Measurements from ENCODE around the gene PI4KA. TPM values are rescaled to one million over a fixed set of nuclear protein-coding genes. Genes with fewer than 3 reads are reported as not detected.
A peak's percentile ranks its signal among the peaks of the same experiment; 100 is the strongest.

PI4KA gene
- total RNA-seq, 6 experiments from 2014 or later = 35.3 to 55.4 (median 47.7) TPM

DNA sequence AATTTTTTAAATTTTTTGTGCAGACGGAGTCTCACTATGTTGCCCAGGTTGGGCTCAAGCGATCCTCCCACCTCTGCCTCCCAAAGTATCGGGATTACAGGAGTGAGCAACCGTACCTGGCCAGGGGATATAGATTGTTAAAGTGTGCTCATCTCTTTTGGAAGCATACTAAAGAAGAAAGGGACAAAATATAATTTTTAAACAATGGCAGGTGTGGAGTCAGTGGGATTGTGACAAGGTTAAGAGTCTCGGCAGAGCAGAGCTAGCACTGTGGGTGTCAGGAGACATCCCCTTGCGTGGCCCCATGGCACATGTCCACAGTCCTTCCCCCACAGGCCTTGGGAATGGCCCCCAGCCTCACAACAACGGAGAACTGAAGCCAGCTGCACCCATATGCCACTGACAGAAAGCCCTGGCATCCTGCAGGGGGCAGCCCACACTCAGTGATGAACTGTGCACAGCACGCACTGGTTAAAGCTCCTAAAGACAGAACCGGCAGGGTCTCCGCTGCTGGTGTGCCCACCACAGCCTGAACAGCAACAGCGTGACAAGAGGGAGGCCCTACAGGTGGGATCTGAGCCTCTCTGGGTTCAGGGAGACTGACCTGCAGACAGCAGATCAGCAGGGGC is 54.8 kb downstream of the PI4KA start:
- 72% methylated on average over 7 of the region's 11 CpGs for WGBS (ENCODE audit: insufficient coverage, low coverage, low lambda C conversion rate, missing lambda C conversion rate)
- Histone ChIP-seq H3K36me3 (peaks cover 0 to 84% (median 46%) of the 10 kb centered on the region in 4 donors), H3K27me3 (no peaks in the 10 kb centered on the region), H3K9me3 (no peaks in the 10 kb centered on the region), H3K4me1 (no peaks in the 10 kb centered on the region), H3K27ac (no peak overlapping the region), H3K4me3 (no peak overlapping the region)
- intact Hi-C loops (cut with DNase I) = no loop called here
- DNase-seq (peak in 2 of 3 donors; percentile 54 to 59), ATAC-seq (peak; percentile 75 to 83 (median 80))
- TF ChIP-seq POLR2A (IDR thresholded peaks at IDR 0.05) = no peak
- TF ChIP-seq, protein P1, sequence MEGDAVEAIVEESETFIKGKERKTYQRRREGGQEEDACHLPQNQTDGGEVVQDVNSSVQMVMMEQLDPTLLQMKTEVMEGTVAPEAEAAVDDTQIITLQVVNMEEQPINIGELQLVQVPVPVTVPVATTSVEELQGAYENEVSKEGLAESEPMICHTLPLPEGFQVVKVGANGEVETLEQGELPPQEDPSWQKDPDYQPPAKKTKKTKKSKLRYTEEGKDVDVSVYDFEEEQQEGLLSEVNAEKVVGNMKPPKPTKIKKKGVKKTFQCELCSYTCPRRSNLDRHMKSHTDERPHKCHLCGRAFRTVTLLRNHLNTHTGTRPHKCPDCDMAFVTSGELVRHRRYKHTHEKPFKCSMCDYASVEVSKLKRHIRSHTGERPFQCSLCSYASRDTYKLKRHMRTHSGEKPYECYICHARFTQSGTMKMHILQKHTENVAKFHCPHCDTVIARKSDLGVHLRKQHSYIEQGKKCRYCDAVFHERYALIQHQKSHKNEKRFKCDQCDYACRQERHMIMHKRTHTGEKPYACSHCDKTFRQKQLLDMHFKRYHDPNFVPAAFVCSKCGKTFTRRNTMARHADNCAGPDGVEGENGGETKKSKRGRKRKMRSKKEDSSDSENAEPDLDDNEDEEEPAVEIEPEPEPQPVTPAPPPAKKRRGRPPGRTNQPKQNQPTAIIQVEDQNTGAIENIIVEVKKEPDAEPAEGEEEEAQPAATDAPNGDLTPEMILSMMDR (IDR thresholded peaks at IDR 0.05) = peak; percentile 48 to 73 (median 52)

DNA sequence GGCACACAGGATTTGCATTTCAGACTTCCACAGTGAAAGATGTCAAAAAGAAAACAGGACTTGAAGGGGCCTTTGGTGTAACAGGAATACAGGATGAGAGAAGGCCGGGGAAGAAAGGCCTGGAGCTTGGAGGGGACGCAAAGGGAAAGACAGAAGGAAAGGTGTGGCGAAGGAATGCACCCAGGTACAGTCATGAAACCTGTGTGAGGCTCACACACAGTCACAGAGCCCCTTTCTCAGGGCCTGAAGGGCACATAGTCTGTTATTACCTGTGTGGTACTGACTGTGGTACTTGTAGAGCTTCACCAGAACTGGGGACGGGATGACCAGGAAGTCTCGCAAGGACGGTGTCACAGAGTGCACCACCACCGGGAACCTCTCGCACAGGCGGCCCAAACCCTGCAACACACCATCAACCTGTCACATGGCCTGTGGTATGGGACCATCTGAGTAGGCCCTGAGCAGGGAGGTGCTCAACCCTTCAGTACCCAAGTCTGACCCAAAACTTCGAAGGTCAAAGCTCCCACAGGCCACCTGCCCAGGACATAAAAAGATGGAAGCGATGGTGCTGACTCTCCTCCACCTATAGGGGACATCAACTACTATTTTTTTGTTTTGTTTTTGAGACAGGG is 55.6 kb downstream of the PI4KA start:
- Histone ChIP-seq H3K36me3 (peaks cover 0 to 90% (median 48%) of the 10 kb centered on the region in 4 donors), H3K27me3 (no peaks in the 10 kb centered on the region), H3K4me1 (no peaks in the 10 kb centered on the region), H3K9me3 (no peaks in the 10 kb centered on the region), H3K4me3 (no peak overlapping the region), H3K27ac (no peak overlapping the region)
- TF ChIP-seq POLR2A (IDR thresholded peaks at IDR 0.05) = no peak
- TF ChIP-seq, protein P1 (IDR thresholded peaks at IDR 0.05) = no peak
- WGBS (ENCODE audit: insufficient coverage, low coverage, low lambda C conversion rate, missing lambda C conversion rate) = 88% methylated on average over 9 of the region's 11 CpGs
- no peak for DNase-seq
- intact Hi-C loops (cut with DNase I) = no loop called here
- peak in 1 of 4 donors; percentile 37 for ATAC-seq

DNA sequence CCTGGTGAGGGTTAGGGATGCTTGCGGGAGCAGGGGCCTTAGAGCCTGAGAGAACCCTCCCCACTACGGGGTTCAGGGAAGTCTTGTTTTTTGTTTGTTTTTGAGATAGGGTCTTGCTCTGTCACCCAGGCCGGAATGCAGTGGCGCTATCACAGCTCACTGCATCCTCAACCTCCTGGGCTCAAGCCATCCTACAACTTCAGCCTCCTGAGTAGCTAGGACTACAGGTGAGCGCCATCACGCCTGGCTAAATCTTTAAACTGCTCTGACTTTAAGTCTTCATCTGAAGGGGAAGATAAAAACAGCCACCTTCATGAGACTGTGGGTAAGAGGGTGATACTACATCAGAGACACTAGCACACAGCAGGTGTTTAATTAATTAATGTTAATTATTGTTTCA is 56.2 kb downstream of the PI4KA start:
- H3K36me3 ChIP-seq = peaks cover 0 to 91% (median 50%) of the 10 kb centered on the region in 4 donors
- ATAC-seq = no peak

DNA sequence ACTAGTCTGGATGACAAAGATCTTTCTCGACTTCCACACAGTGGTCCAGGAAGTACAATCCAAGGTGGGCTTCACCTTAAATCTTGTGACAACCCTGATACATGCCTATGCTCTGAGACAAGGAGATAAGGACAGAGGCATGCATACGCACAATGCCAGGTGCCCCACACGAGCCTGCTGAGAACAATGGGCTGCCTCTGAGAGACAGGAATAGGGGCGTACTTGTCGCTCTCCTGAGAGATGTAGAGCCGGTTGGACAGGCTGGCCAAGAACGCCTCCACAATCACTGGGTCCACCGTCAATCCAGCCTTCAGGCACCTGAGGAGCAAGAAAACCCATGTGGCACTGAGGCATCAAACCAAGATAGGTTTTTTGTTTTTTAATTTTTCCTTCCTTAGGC is 59.2 kb downstream of the PI4KA start:
- no peaks in the 10 kb centered on the region for H3K9me3 ChIP-seq
- intact Hi-C loops (cut with DNase I) = loop anchor here (10.0 kb wide), 2 partner anchors 75 to 85 kb away; no protein-coding TSS in a partner anchor
- peaks cover 0 to 9% (median 0%) of the 10 kb centered on the region in 4 donors for H3K4me1 ChIP-seq
- no peak for DNase-seq
- H3K4me3 ChIP-seq = no peak overlapping the region
- WGBS (ENCODE audit: insufficient coverage, low coverage, low lambda C conversion rate, missing lambda C conversion rate) = no CpG with 5 or more reads among the region's 8 CpGs
- peaks cover 0 to 82% (median 39%) of the 10 kb centered on the region in 4 donors for H3K36me3 ChIP-seq
- ATAC-seq = no peak
- TF ChIP-seq, protein P1 (IDR thresholded peaks at IDR 0.05) = no peak
- no peak for TF ChIP-seq POLR2A (IDR thresholded peaks at IDR 0.05)
- no peaks in the 10 kb centered on the region for H3K27me3 ChIP-seq
- no peak overlapping the region for H3K27ac ChIP-seq

More for the DNA sequence above, 56.2 kb downstream of the PI4KA start:
- Histone ChIP-seq H3K9me3 (no peaks in the 10 kb centered on the region), H3K27ac (no peak overlapping the region), H3K4me1 (peaks cover 0 to 1% (median 0%) of the 10 kb centered on the region in 4 donors), H3K4me3 (no peak overlapping the region), H3K27me3 (no peaks in the 10 kb centered on the region)
- no peak for DNase-seq
- intact Hi-C loops (cut with DNase I) = no loop called here
- TF ChIP-seq, protein P1 (IDR thresholded peaks at IDR 0.05) = no peak
- no peak for TF ChIP-seq POLR2A (IDR thresholded peaks at IDR 0.05)
- 83% methylated on average over 5 of the region's 6 CpGs for WGBS (ENCODE audit: insufficient coverage, low coverage, low lambda C conversion rate, missing lambda C conversion rate)

Data from right lobe of liver (tissue), 6 donors.